HEK293 (cell line): ENCODE data around the gene DPYD.

Experiments used
- CTCF ChIA-PET: fragments of 350-600 bp; formaldehyde crosslinking; extraction: SDS; loops from one replicate; lab custom pipeline; 2021; ENCODE audit warnings: antibody characterized with exemption; lab: Yijun Ruan, JAX
- POLR2A ChIA-PET: fragments of 300-600 bp; formaldehyde crosslinking; extraction: SDS; loops from one replicate; lab custom pipeline; 2020; ENCODE audit warnings: antibody characterized with exemption, inconsistent platforms; lab: Yijun Ruan, JAX
- H3K27ac ChIP-seq: fragments of 200-500 bp; sonication (Bioruptor generic); 2 replicates; pipeline ENCODE4 v1.5.1; 2014; ENCODE audit warnings: low read depth, low read length, control low read depth, inconsistent platforms; ENCODE audit errors: extremely low read depth
- H3K36me3 ChIP-seq, 2 experiments: fragments of 200-500 bp in 1 of 2; sonication (Bioruptor generic) in 1 of 2; 1 replicate in 1 of 2; 2 replicates in 1 of 2; pipeline ENCODE4 v1.5.1; 2014 to 2017; ENCODE audit warnings: inconsistent platforms in 2 of 2, low read length in 2 of 2; ENCODE audit not compliant: control insufficient read depth in 2 of 2, insufficient read depth in 1 of 2
- H3K4me1 ChIP-seq: fragments of 200-500 bp; sonication (Bioruptor generic); 2 replicates; pipeline ENCODE4 v1.5.1; 2014; ENCODE audit warnings: mild to moderate bottlenecking, low read length, inconsistent platforms; ENCODE audit not compliant: control insufficient read depth, insufficient read depth
- H3K4me3 ChIP-seq: 2 replicates; pipeline ENCODE4 v1.5.1; 2011; ENCODE audit warnings: low read depth, mild to moderate bottlenecking, control low read depth, low read length, moderate library complexity
- H3K9me3 ChIP-seq: fragments of 200-500 bp; sonication (Bioruptor generic); 2 replicates; pipeline ENCODE4 v1.5.1; 2014; ENCODE audit warnings: low read depth, low read length, inconsistent platforms; ENCODE audit not compliant: control insufficient read depth, insufficient read depth
- HOXD13 ChIP-seq: sonication (generic); formaldehyde crosslinking; IDR thresholded peaks from 2 replicates; pipeline ENCODE4 v1.8.0; 2022; ENCODE audit warnings: missing genetic modification reagents, borderline replicate concordance
- MZF1 ChIP-seq: fragments of 450-650 bp; formaldehyde crosslinking; IDR thresholded peaks from 2 replicates; pipeline ENCODE4 v1.5.1; 2017; ENCODE audit warnings: missing biosample characterization, missing genetic modification characterization, borderline replicate concordance
- OVOL3 ChIP-seq: fragments of 450-650 bp; formaldehyde crosslinking; IDR thresholded peaks from 2 replicates; pipeline ENCODE4 v1.5.1; 2016; ENCODE audit warnings: missing biosample characterization, missing genetic modification characterization
- PRDM10 ChIP-seq: fragments of 450-650 bp; formaldehyde crosslinking; IDR thresholded peaks from 2 replicates; pipeline ENCODE4 v1.5.1; 2016; ENCODE audit warnings: missing biosample characterization, missing genetic modification characterization
- SETDB1 ChIP-seq: IDR thresholded peaks from one replicate; pipeline ENCODE4 v1.6.1; 2017; ENCODE audit warnings: mild to moderate bottlenecking, low read length, moderate library complexity, mixed read lengths; ENCODE audit not compliant: insufficient read length
- ZBTB26 ChIP-seq: fragments of 450-650 bp; formaldehyde crosslinking; optimal IDR thresholded peaks from 2 replicates; pipeline ENCODE3; 2016; ENCODE audit warnings: missing biosample characterization, mild to moderate bottlenecking, missing genetic modification characterization
- ZNF146 ChIP-seq: fragments of 450-650 bp; formaldehyde crosslinking; IDR thresholded peaks from 2 replicates; pipeline ENCODE4 v1.5.1; 2016; ENCODE audit warnings: missing biosample characterization, missing genetic modification characterization
- ZNF23 ChIP-seq: fragments of 450-650 bp; formaldehyde crosslinking; IDR thresholded peaks from 2 replicates; pipeline ENCODE4 v1.5.1; 2016; ENCODE audit warnings: missing biosample characterization, missing genetic modification characterization, borderline replicate concordance
- ZNF24 ChIP-seq: fragments of 450-650 bp; formaldehyde crosslinking; IDR thresholded peaks from 2 replicates; pipeline ENCODE4 v1.5.1; 2016; ENCODE audit warnings: missing biosample characterization, missing genetic modification characterization
- ZNF248 ChIP-seq: fragments of 450-650 bp; formaldehyde crosslinking; IDR thresholded peaks from 2 replicates; pipeline ENCODE4 v1.5.1; 2017; ENCODE audit warnings: missing biosample characterization, missing genetic modification characterization
- ZNF37A ChIP-seq: fragments of 450-650 bp; IDR thresholded peaks from 2 replicates; pipeline ENCODE4 v1.5.1; 2018; ENCODE audit warnings: missing biosample characterization, missing genetic modification characterization
- ZNF433 ChIP-seq: fragments of 450-650 bp; formaldehyde crosslinking; IDR thresholded peaks from 2 replicates; pipeline ENCODE4 v1.5.1; 2016; ENCODE audit warnings: missing biosample characterization, missing genetic modification characterization, low read depth
- ZNF501 ChIP-seq: fragments of 450-650 bp; formaldehyde crosslinking; IDR thresholded peaks from 2 replicates; pipeline ENCODE4 v1.5.1; 2016; ENCODE audit warnings: missing biosample characterization, missing genetic modification characterization
- ZNF529 ChIP-seq: fragments of 450-650 bp; formaldehyde crosslinking; IDR thresholded peaks from 2 replicates; pipeline ENCODE4 v1.5.1; 2017; ENCODE audit warnings: missing genetic modification characterization, missing biosample characterization; ENCODE audit not compliant: insufficient replicate concordance
- ZNF585B ChIP-seq: fragments of 450-650 bp; formaldehyde crosslinking; IDR thresholded peaks from 2 replicates; pipeline ENCODE4 v1.5.1; 2016; ENCODE audit warnings: missing biosample characterization, missing genetic modification characterization
- ZNF654 ChIP-seq: fragments of 450-650 bp; formaldehyde crosslinking; IDR thresholded peaks from 2 replicates; pipeline ENCODE4 v1.5.1; 2016; ENCODE audit warnings: low read depth, missing biosample characterization, missing genetic modification characterization
- TF ChIP-seq, protein P1 (sequence below): fragments of 450-650 bp; formaldehyde crosslinking; IDR thresholded peaks from 2 replicates; pipeline ENCODE4 v1.5.1; 2017; ENCODE audit warnings: missing biosample characterization, missing genetic modification characterization

The DPYD gene

DNA sequence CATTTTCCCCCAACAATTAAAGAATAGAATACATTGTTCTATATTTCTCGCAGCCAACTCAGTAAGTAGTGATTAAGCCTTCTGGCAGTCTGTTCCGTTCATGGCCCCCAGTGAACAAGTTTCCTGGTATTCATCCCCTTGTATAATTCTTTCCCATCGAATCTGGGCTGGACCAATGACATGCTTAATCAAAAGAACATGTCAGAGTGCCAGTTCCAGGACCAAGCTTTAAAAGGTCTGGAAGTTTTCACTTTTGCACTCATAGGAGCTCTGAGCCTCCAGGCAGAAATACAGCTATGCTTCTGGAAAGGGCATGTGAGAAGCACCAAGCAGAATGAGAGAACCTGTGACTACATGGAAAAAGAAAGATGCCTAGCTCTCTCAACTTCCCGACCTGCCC is 22.5 kb upstream of the DPYD start:
- ChIA-PET CTCF (interaction anchor here (0.5 kb wide), 1 partner anchor 35 kb away, joined by 3 read pairs; no protein-coding TSS in a partner anchor), POLR2A (no interaction called here)
- TF ChIP-seq SETDB1 (no peak), ZBTB26 (tag by site-specific recombination) (no peak), ZNF24 (tag by site-specific recombination) (no peak), OVOL3 (tag by site-specific recombination) (no peak), ZNF585B (tag by site-specific recombination) (no peak), ZNF37A (no peak), ZNF433 (tag by site-specific recombination) (no peak), ZNF501 (tag by site-specific recombination) (no peak), PRDM10 (no peak), HOXD13 (CRISPR knock-in tag) (no peak), ZNF248 (tag by site-specific recombination) (no peak)
- Histone ChIP-seq H3K36me3 (no peaks in the 10 kb centered on the region), H3K4me1 (no peaks in the 10 kb centered on the region), H3K9me3 (no peaks in the 10 kb centered on the region), H3K27ac (no peak overlapping the region), H3K4me3 (no peak overlapping the region)

- Histone ChIP-seq H3K4me3 (no peak overlapping the region), H3K9me3 (no peaks in the 10 kb centered on the region), H3K4me1 (no peaks in the 10 kb centered on the region), H3K36me3 (no peaks in the 10 kb centered on the region), H3K27ac (no peak overlapping the region)
- ChIA-PET CTCF (no interaction called here), POLR2A (no interaction called here)
- no peak for TF ChIP-seq ZNF146 (tag by site-specific recombination)
- TF ChIP-seq, protein P1, sequence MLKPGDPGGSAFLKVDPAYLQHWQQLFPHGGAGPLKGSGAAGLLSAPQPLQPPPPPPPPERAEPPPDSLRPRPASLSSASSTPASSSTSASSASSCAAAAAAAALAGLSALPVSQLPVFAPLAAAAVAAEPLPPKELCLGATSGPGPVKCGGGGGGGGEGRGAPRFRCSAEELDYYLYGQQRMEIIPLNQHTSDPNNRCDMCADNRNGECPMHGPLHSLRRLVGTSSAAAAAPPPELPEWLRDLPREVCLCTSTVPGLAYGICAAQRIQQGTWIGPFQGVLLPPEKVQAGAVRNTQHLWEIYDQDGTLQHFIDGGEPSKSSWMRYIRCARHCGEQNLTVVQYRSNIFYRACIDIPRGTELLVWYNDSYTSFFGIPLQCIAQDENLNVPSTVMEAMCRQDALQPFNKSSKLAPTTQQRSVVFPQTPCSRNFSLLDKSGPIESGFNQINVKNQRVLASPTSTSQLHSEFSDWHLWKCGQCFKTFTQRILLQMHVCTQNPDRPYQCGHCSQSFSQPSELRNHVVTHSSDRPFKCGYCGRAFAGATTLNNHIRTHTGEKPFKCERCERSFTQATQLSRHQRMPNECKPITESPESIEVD (tag by site-specific recombination), result no peak
- no peak for TF ChIP-seq MZF1 (tag by site-specific recombination)
- no peak for TF ChIP-seq ZNF23
- TF ChIP-seq ZNF529, result no peak
- no peak for TF ChIP-seq ZNF654
Measured at GRCh38 chr1:97942161-97943123, 21.6 kb upstream of the DPYD start.
